ENCODE results near the gene NDUFB7.
"Not testable (repeated sequence)": the region's sequence is repeated elsewhere in the genome, so short reads cannot be mapped to it uniquely, and the experiment has no call there.

DNA sequence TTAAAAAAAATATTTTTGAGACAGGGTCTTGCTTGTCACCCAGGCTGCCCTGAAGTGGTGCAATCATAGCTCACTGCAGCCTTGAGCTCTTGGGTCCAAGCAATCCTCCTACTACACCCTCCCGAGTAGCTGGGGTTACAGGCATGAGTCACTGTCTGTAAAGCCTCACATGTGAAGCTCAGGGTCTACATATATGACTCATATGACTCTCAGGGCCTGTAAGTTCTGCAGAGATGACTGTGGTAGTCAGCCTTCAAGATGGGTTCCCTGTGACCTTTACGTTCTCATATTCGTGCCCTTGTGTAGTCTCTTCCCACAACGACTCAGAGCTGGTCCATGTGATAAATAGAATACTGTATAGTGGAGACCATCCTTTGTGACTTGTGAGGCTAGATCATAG, 17.6 kb upstream of the NDUFB7 start:
- TF ChIP-seq, protein P1, sequence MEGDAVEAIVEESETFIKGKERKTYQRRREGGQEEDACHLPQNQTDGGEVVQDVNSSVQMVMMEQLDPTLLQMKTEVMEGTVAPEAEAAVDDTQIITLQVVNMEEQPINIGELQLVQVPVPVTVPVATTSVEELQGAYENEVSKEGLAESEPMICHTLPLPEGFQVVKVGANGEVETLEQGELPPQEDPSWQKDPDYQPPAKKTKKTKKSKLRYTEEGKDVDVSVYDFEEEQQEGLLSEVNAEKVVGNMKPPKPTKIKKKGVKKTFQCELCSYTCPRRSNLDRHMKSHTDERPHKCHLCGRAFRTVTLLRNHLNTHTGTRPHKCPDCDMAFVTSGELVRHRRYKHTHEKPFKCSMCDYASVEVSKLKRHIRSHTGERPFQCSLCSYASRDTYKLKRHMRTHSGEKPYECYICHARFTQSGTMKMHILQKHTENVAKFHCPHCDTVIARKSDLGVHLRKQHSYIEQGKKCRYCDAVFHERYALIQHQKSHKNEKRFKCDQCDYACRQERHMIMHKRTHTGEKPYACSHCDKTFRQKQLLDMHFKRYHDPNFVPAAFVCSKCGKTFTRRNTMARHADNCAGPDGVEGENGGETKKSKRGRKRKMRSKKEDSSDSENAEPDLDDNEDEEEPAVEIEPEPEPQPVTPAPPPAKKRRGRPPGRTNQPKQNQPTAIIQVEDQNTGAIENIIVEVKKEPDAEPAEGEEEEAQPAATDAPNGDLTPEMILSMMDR (IDR thresholded peaks at IDR 0.05; ENCODE audit: low read depth, low read length): not testable (repeated sequence)
- not testable (repeated sequence) for TF ChIP-seq MYC (IDR thresholded peaks at IDR 0.05; ENCODE audit: low read depth, low read length); POLR2A (IDR thresholded peaks at IDR 0.05; ENCODE audit: extremely low read depth, insufficient read length)
- TF ChIP-seq, protein P2, sequence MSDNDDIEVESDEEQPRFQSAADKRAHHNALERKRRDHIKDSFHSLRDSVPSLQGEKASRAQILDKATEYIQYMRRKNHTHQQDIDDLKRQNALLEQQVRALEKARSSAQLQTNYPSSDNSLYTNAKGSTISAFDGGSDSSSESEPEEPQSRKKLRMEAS (IDR thresholded peaks at IDR 0.05; ENCODE audit: low read depth, low read length): not testable (repeated sequence)
